H9 (cell line): ENCODE results near the gene OR10A6. TPM values are rescaled to one million over a fixed set of nuclear protein-coding genes. Genes with fewer than 3 reads are reported as not detected.

Source experiments
- DNase-seq: peaks from one replicate; pipeline ENCODE4 v3.0.0-alpha.2; 2017
- H2AFZ ChIP-seq: one replicate; pipeline ENCODE4 v1.6.1; 2013; ENCODE audit warnings: mild to moderate bottlenecking, low read length, control low read depth, moderate library complexity
- H2AK5ac ChIP-seq: 2 replicates; pipeline ENCODE4 v1.6.1; 2013; ENCODE audit warnings: low read length, control low read depth, mixed read lengths; ENCODE audit not compliant: insufficient read length
- H2BK120ac ChIP-seq: one replicate; pipeline ENCODE4 v1.6.1; 2013; ENCODE audit warnings: low read depth, mild to moderate bottlenecking, low read length, control low read depth, inconsistent platforms; ENCODE audit not compliant: poor library complexity, severe bottlenecking
- H2BK12ac ChIP-seq: 2 replicates; pipeline ENCODE4 v1.6.1; 2013; ENCODE audit warnings: low read length, control low read depth, mixed read lengths, low read depth; ENCODE audit not compliant: insufficient read length
- H2BK15ac ChIP-seq: 2 replicates; pipeline ENCODE4 v1.6.1; 2013; ENCODE audit warnings: low read depth, low read length, control low read depth
- H2BK20ac ChIP-seq: one replicate; pipeline ENCODE4 v1.6.1; 2013; ENCODE audit warnings: low read depth, mild to moderate bottlenecking, low read length, control low read depth, inconsistent platforms; ENCODE audit not compliant: poor library complexity, severe bottlenecking
- H2BK5ac ChIP-seq: 2 replicates; pipeline ENCODE4 v1.6.1; 2013; ENCODE audit warnings: low read length, control low read depth, mixed read lengths; ENCODE audit not compliant: insufficient read length
- H3K14ac ChIP-seq: 2 replicates; pipeline ENCODE4 v1.6.1; 2013; ENCODE audit warnings: low read length, control low read depth; ENCODE audit not compliant: insufficient read depth
- H3K18ac ChIP-seq: 2 replicates; pipeline ENCODE4 v1.6.1; 2013; ENCODE audit warnings: low read depth, mild to moderate bottlenecking, mixed read lengths, low read length, control low read depth; ENCODE audit not compliant: insufficient read length
- H3K23ac ChIP-seq: 2 replicates; pipeline ENCODE4 v1.6.1; 2013; ENCODE audit warnings: low read length, control low read depth, mixed read lengths, low read depth; ENCODE audit not compliant: insufficient read length
- H3K23me2 ChIP-seq: 2 replicates; pipeline ENCODE4 v1.6.1; 2013; ENCODE audit warnings: low read depth, mild to moderate bottlenecking, mixed read lengths, low read length, control low read depth; ENCODE audit not compliant: insufficient read length, poor library complexity, severe bottlenecking
- H3K27ac ChIP-seq: 2 replicates; pipeline ENCODE4 v1.5.1; 2013; ENCODE audit warnings: low read length, control low read depth, mixed read lengths, low read depth; ENCODE audit not compliant: insufficient read length
- H3K27me3 ChIP-seq: 2 replicates; pipeline ENCODE4 v1.6.1; 2013; ENCODE audit warnings: low read length, control low read depth, inconsistent platforms; ENCODE audit not compliant: insufficient read depth
- H3K4ac ChIP-seq: 2 replicates; pipeline ENCODE4 v1.6.1; 2013; ENCODE audit warnings: low read depth, mild to moderate bottlenecking, control low read depth, inconsistent platforms, low read length, moderate library complexity
- H3K4me1 ChIP-seq: 2 replicates; pipeline ENCODE4 v1.6.1; 2013; ENCODE audit warnings: low read length, control low read depth, inconsistent platforms; ENCODE audit not compliant: insufficient read depth
- H3K4me2 ChIP-seq: 2 replicates; pipeline ENCODE4 v1.6.1; 2013; ENCODE audit warnings: low read length, control low read depth, mixed read lengths; ENCODE audit not compliant: insufficient read length, insufficient read depth
- H3K56ac ChIP-seq: 2 replicates; pipeline ENCODE4 v1.6.1; 2013; ENCODE audit warnings: low read depth, mild to moderate bottlenecking, mixed read lengths, low read length, control low read depth; ENCODE audit not compliant: insufficient read length
- H3K79me1 ChIP-seq: 2 replicates; pipeline ENCODE4 v1.6.1; 2013; ENCODE audit warnings: low read depth, mild to moderate bottlenecking, moderate library complexity, low read length, control low read depth, inconsistent platforms; ENCODE audit not compliant: insufficient read depth, poor library complexity, severe bottlenecking
- H3K79me2 ChIP-seq: 2 replicates; pipeline ENCODE4 v1.6.1; 2013; ENCODE audit warnings: low read length, control low read depth, inconsistent platforms; ENCODE audit not compliant: insufficient read depth
- H3K9ac ChIP-seq: 2 replicates; pipeline ENCODE4 v1.6.1; 2013; ENCODE audit warnings: low read length, control low read depth, mixed read lengths; ENCODE audit not compliant: insufficient read length; ENCODE audit errors: extremely low read depth
- H3K9me3 ChIP-seq: one replicate; pipeline ENCODE4 v1.6.1; 2013; ENCODE audit warnings: low read depth, low read length, inconsistent platforms; ENCODE audit not compliant: control insufficient read depth
- H3T11ph ChIP-seq: one replicate; pipeline ENCODE4 v1.6.1; 2013; ENCODE audit warnings: mild to moderate bottlenecking, low read length, control low read depth, inconsistent platforms
- H4K20me1 ChIP-seq: one replicate; pipeline ENCODE4 v1.6.1; 2013; ENCODE audit not compliant: control insufficient read depth, insufficient read length, insufficient read depth
- H4K5ac ChIP-seq: 2 replicates; pipeline ENCODE4 v1.6.1; 2013; ENCODE audit warnings: low read depth, mild to moderate bottlenecking, mixed read lengths, low read length, control low read depth; ENCODE audit not compliant: insufficient read length
- H4K8ac ChIP-seq: replicated peaks from 2 replicates; pipeline ENCODE4 v1.6.1; 2013; ENCODE audit warnings: low read length, control low read depth, mixed read lengths, low read depth; ENCODE audit not compliant: insufficient read length
- H4K91ac ChIP-seq: 2 replicates; pipeline ENCODE4 v1.6.1; 2013; ENCODE audit warnings: low read depth, mild to moderate bottlenecking, moderate library complexity, mixed read lengths, low read length, control low read depth; ENCODE audit not compliant: insufficient read length
- H3K27ac Mint-ChIP-seq, 3 experiments: 2 replicates in 2 of 3; 3 replicates in 1 of 3; pipeline ENCODE4 v1.8.0; 2020 to 2021; ENCODE audit warnings: mixed read lengths in 3 of 3, mild to moderate bottlenecking in 1 of 3, moderate library complexity in 1 of 3
- H3K27me3 Mint-ChIP-seq: 2 replicates; pipeline ENCODE4 v1.8.0; 2021; ENCODE audit warnings: low read depth, mild to moderate bottlenecking, moderate library complexity, mixed read lengths
- H3K36me3 Mint-ChIP-seq, 3 experiments: 2 replicates in 2 of 3; 3 replicates in 1 of 3; pipeline ENCODE4 v1.8.0; 2020 to 2021; ENCODE audit warnings: low read depth in 3 of 3, mixed read lengths in 3 of 3; ENCODE audit not compliant: insufficient read depth in 1 of 3
- H3K4me1 Mint-ChIP-seq, 2 experiments: 2 replicates each; pipeline ENCODE4 v1.8.0; 2020; ENCODE audit warnings: mixed read lengths in 2 of 2
- H3K4me3 Mint-ChIP-seq, 2 experiments: 2 replicates in 1 of 2; 3 replicates in 1 of 2; pipeline ENCODE4 v1.8.0; 2020 to 2021; ENCODE audit warnings: mild to moderate bottlenecking in 2 of 2, mixed read lengths in 2 of 2, moderate library complexity in 1 of 2
- H3K9me3 Mint-ChIP-seq, 2 experiments: 2 replicates in 1 of 2; 3 replicates in 1 of 2; pipeline ENCODE4 v1.8.0; 2020; ENCODE audit warnings: mild to moderate bottlenecking in 2 of 2, mixed read lengths in 2 of 2, moderate library complexity in 1 of 2
- total RNA-seq: library from RNA; stranded (reverse); gene quantifications from 2 replicates; pipeline ENCODE4 v1.2.1, GENCODE V29; 2021
- TF ChIP-seq, protein P1 (sequence below): fragments of 200-600 bp; sonication (generic); conservative IDR thresholded peaks from 3 replicates; pipeline ENCODE4 v1.8.0; 2021; ENCODE audit warnings: antibody characterized with exemption, mild to moderate bottlenecking

The OR10A6 gene
- total RNA-seq, 1 experiment from 2014 or later, result not detected

DNA sequence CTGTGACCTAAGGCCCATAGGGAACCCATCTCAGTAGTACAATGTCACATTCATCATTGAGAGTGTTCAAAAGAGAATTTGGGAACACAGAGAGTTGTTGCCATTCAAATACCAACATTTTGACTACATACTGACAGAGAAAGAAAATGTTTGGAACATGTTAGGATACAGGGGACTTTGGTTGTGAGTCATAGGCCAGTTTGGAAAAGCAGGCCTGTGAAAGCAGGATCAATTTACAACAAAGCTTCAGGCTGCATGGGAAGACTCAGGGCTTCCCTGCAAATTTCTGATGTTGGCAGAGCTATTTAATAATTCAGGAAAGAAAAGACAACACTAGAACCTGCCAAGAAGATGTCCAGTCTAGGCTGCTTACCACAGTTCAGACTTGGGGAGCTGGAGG lies 33.8 kb upstream of the OR10A6 start:
- Histone ChIP-seq H2BK12ac (no peak overlapping the region), H3K4ac (no peak overlapping the region), H3K79me2 (no peaks in the 10 kb centered on the region), H4K91ac (no peak overlapping the region), H2BK20ac (no peak overlapping the region), H3K4me1 (no peaks in the 10 kb centered on the region; the same call in 1 of the 2 replicates), H3K27ac (no peak overlapping the region), H3K9ac (no peak overlapping the region), H2BK120ac (no peak overlapping the region), H3K79me1 (no peaks in the 10 kb centered on the region), H3K56ac (no peak overlapping the region), H3K23ac (no peak overlapping the region), H2AK5ac (no peak overlapping the region), H3K27me3 (no peaks in the 10 kb centered on the region), H3K4me2 (no peak overlapping the region), H2BK15ac (no peak overlapping the region), H3K14ac (no peak overlapping the region), H3T11ph (no peak overlapping the region), H4K20me1 (no peaks in the 10 kb centered on the region), H2BK5ac (no peak overlapping the region), H4K8ac (no peak overlapping the region), H3K18ac (no peak overlapping the region), H3K23me2 (no peaks in the 10 kb centered on the region), H2AFZ (no peak overlapping the region), H3K9me3 (no peaks in the 10 kb centered on the region), H4K5ac (no peak overlapping the region)
- H3K4me1 Mint-ChIP-seq, result peaks cover 29 to 37% of the 10 kb centered on the region in 2 experiments
- TF ChIP-seq, protein P1, sequence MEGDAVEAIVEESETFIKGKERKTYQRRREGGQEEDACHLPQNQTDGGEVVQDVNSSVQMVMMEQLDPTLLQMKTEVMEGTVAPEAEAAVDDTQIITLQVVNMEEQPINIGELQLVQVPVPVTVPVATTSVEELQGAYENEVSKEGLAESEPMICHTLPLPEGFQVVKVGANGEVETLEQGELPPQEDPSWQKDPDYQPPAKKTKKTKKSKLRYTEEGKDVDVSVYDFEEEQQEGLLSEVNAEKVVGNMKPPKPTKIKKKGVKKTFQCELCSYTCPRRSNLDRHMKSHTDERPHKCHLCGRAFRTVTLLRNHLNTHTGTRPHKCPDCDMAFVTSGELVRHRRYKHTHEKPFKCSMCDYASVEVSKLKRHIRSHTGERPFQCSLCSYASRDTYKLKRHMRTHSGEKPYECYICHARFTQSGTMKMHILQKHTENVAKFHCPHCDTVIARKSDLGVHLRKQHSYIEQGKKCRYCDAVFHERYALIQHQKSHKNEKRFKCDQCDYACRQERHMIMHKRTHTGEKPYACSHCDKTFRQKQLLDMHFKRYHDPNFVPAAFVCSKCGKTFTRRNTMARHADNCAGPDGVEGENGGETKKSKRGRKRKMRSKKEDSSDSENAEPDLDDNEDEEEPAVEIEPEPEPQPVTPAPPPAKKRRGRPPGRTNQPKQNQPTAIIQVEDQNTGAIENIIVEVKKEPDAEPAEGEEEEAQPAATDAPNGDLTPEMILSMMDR, result no peak
- peaks cover 0 to 2% of the 10 kb centered on the region in 2 experiments; a peak in 3 of 5 replicates for H3K9me3 Mint-ChIP-seq
- H3K27me3 Mint-ChIP-seq, result 0 out of 2 replicates have a peak, but pooled peaks cover 3% of the 10 kb centered on the region
- peaks cover 0 to 1% (median 0%) of the 10 kb centered on the region in 3 experiments; a peak in 1 of 7 replicates for H3K36me3 Mint-ChIP-seq
- no peak overlapping the region for H3K4me3 Mint-ChIP-seq
- DNase-seq, result no peak
- no peak overlapping the region; a peak in 1 of 7 replicates for H3K27ac Mint-ChIP-seq
